SK-N-SH (cell line): ENCODE data around the gene SMIM24. TPM values are rescaled to one million over a fixed set of nuclear protein-coding genes. Genes with fewer than 3 reads are reported as not detected.

ENCODE experiments used
- CTCF ChIA-PET: fragments of 300-600, 350-600 bp; formaldehyde crosslinking; extraction: SDS; loops from one replicate; lab custom pipeline; 2021; lab: Yijun Ruan, JAX
- POLR2A ChIA-PET: fragments of 350-600 bp; sonication (Branson Sonifier 250); formaldehyde crosslinking; extraction: SDS; loops from one replicate; lab custom pipeline; 2020; ENCODE audit warnings: antibody characterized with exemption, inconsistent platforms; lab: Yijun Ruan, JAX
- DNase-seq: peaks from one replicate; pipeline ENCODE4 v3.0.0; 2012
- H2AFZ ChIP-seq: fragments of 200-600 bp; sonication (generic); 2 replicates; pipeline ENCODE4 v1.8.1; 2016; ENCODE audit warnings: antibody characterized with exemption, mild to moderate bottlenecking, low read depth
- H3F3A ChIP-seq: fragments of 200-600 bp; sonication (generic); replicated peaks from 2 replicates; pipeline ENCODE3; 2016; ENCODE audit warnings: antibody characterized with exemption, mild to moderate bottlenecking; ENCODE audit not compliant: insufficient read depth
- H3K27ac ChIP-seq, 2 experiments: fragments of 200-500 bp in 1 of 2; fragments of 200-600 bp in 1 of 2; sonication (Bioruptor generic) in 1 of 2; sonication (generic), shearing (Covaris generic) in 1 of 2; 2 replicates each; pipeline versions ENCODE4 v1.5.1 to v1.6.1; 2014 to 2016; ENCODE audit warnings: low read depth in 2 of 2, inconsistent platforms in 1 of 2, low read length in 1 of 2, mild to moderate bottlenecking in 1 of 2, mixed read lengths in 1 of 2
- H3K27me3 ChIP-seq: fragments of 200-600 bp; sonication (generic), shearing (Covaris generic); 2 replicates; pipeline ENCODE4 v1.6.1; 2016; ENCODE audit warnings: mixed run types; ENCODE audit not compliant: insufficient read depth
- H3K36me3 ChIP-seq, 2 experiments: fragments of 200-500 bp in 1 of 2; fragments of 200-600 bp in 1 of 2; sonication (Bioruptor generic) in 1 of 2; sonication (generic) in 1 of 2; replicated peaks in 1 of 2; 2 replicates each; pipeline versions ENCODE3 to v1.5.1; 2014 to 2016; ENCODE audit warnings: low read length in 1 of 2, mild to moderate bottlenecking in 1 of 2; ENCODE audit not compliant: insufficient read depth in 2 of 2, control insufficient read depth in 1 of 2
- H3K4me1 ChIP-seq, 2 experiments: fragments of 200-500 bp in 1 of 2; fragments of 200-600 bp in 1 of 2; sonication (Bioruptor generic) in 1 of 2; sonication (generic), shearing (Covaris generic) in 1 of 2; 2 replicates each; pipeline versions ENCODE4 v1.5.1 to v1.6.1; 2014 to 2016; ENCODE audit warnings: low read depth in 1 of 2, low read length in 1 of 2, mixed run types in 1 of 2; ENCODE audit not compliant: insufficient read depth in 2 of 2, control insufficient read depth in 1 of 2
- H3K4me2 ChIP-seq: fragments of 200-600 bp; sonication (generic), shearing (Covaris generic); 2 replicates; pipeline ENCODE4 v1.6.1; 2017; ENCODE audit warnings: mixed run types
- H3K4me3 ChIP-seq, 2 experiments: fragments of 200-500 bp in 1 of 2; fragments of 200-600 bp in 1 of 2; sonication (Bioruptor generic) in 1 of 2; sonication (generic), shearing (Covaris generic) in 1 of 2; 2 replicates each; pipeline versions ENCODE4 v1.5.1 to v1.8.1; 2014 to 2016; ENCODE audit warnings: low read depth in 2 of 2, inconsistent platforms in 1 of 2, low read length in 1 of 2, mild to moderate bottlenecking in 1 of 2, mixed read lengths in 1 of 2, moderate library complexity in 1 of 2
- H3K79me2 ChIP-seq: fragments of 200-600 bp; sonication (generic); 2 replicates; pipeline ENCODE4 v1.8.1; 2017; ENCODE audit warnings: mild to moderate bottlenecking; ENCODE audit not compliant: insufficient read depth
- H3K9ac ChIP-seq: fragments of 200-600 bp; sonication (generic); 2 replicates; pipeline ENCODE4 v1.6.1; 2017; ENCODE audit warnings: mixed run types
- H3K9me2 ChIP-seq: fragments of 200-600 bp; sonication (generic); 2 replicates; pipeline ENCODE4 v1.6.1; 2017; ENCODE audit warnings: mixed run types
- H3K9me3 ChIP-seq: fragments of 200-600 bp; sonication (generic); 2 replicates; pipeline ENCODE4 v1.6.1; 2017; ENCODE audit warnings: mixed run types, mild to moderate bottlenecking, moderate library complexity
- H4K20me1 ChIP-seq: fragments of 200-600 bp; sonication (generic); 2 replicates; pipeline ENCODE4 v1.6.1; 2017; ENCODE audit warnings: mild to moderate bottlenecking, mixed run types; ENCODE audit not compliant: insufficient read depth
- CHD2 ChIP-seq: fragments of 150-350 bp; IDR thresholded peaks from 2 replicates; pipeline ENCODE4 v1.6.1; 2018; ENCODE audit warnings: low read length; ENCODE audit not compliant: partially characterized antibody
- EP300 ChIP-seq, 2 experiments: IDR thresholded peaks; 2 replicates each; pipeline versions ENCODE4 v1.4.0 to v1.6.1; 2012; ENCODE audit warnings: borderline replicate concordance in 1 of 2, low read depth in 1 of 2, low read length in 1 of 2
- FOXJ3 ChIP-seq: sonication (generic); formaldehyde crosslinking; IDR thresholded peaks from 2 replicates; pipeline ENCODE4 v1.5.1; 2020; ENCODE audit warnings: mild to moderate bottlenecking, missing genetic modification reagents
- FOXM1 ChIP-seq: IDR thresholded peaks from 2 replicates; pipeline ENCODE4 v1.4.0; 2012; ENCODE audit warnings: low read depth, mild to moderate bottlenecking
- GABPA ChIP-seq: IDR thresholded peaks from 2 replicates; pipeline ENCODE4 v1.4.0; 2012; ENCODE audit warnings: low read depth, mild to moderate bottlenecking
- POLR2AphosphoS5 ChIP-seq: IDR thresholded peaks from 2 replicates; pipeline ENCODE4 v1.6.1; 2012; ENCODE audit warnings: low read depth, low read length
- RAD21 ChIP-seq: IDR thresholded peaks from 2 replicates; pipeline ENCODE4 v1.6.1; 2012; ENCODE audit warnings: mild to moderate bottlenecking, low read length
- REST ChIP-seq: IDR thresholded peaks from 2 replicates; pipeline ENCODE4 v1.6.1; 2012; ENCODE audit warnings: mild to moderate bottlenecking, low read depth, low read length, moderate library complexity
- RFX5 ChIP-seq: IDR thresholded peaks from 2 replicates; pipeline ENCODE4 v1.6.1; 2012; ENCODE audit warnings: mild to moderate bottlenecking, improper control_type of control experiment, low read length
- SIN3A ChIP-seq: IDR thresholded peaks from 2 replicates; pipeline ENCODE4 v1.6.1; 2012; ENCODE audit warnings: low read depth, mild to moderate bottlenecking, low read length, moderate library complexity, borderline replicate concordance
- SMC3 ChIP-seq: IDR thresholded peaks from 2 replicates; pipeline ENCODE4 v1.6.1; 2012; ENCODE audit warnings: low read depth, low read length, improper control_type of control experiment
- TAF1 ChIP-seq: IDR thresholded peaks from 2 replicates; pipeline ENCODE4 v1.6.1; 2012; ENCODE audit warnings: low read depth, mild to moderate bottlenecking, low read length, moderate library complexity, borderline replicate concordance
- YY1 ChIP-seq: IDR thresholded peaks from 2 replicates; pipeline ENCODE4 v1.4.0; 2012; ENCODE audit warnings: low read depth, mild to moderate bottlenecking
- ZBTB33 ChIP-seq: IDR thresholded peaks from 2 replicates; pipeline ENCODE4 v1.4.0; 2012; ENCODE audit warnings: low read depth, borderline replicate concordance
- WGBS: methylation state at CpG from one replicate; pipeline ENCODE4 v1.1.6; 2017; ENCODE audit warnings: low lambda C conversion rate; 5-methylcytosine and 5-hydroxymethylcytosine counted together
- polyA plus RNA-seq, 3 experiments: library from polyadenylated mRNA; depleted of rRNA; stranded (reverse); fragments of >200 nt; gene quantifications; 2 replicates each; pipeline ENCODE4 v1.2.3, GENCODE V29; 2012
- TF ChIP-seq, protein P1 (sequence below): IDR thresholded peaks from 2 replicates; pipeline ENCODE4 v1.4.0; 2012; ENCODE audit warnings: low read depth

The SMIM24 gene
- polyA plus RNA-seq, 1 of the 3 experiments (the other 2 are of a cell fraction): 0.12 TPM

GRCh38 chr19:3481241-3482090 is 1.1 kb upstream of the SMIM24 start:
- H2AFZ ChIP-seq: no peak overlapping the region
- 86% methylated on average over 29 of the region's 38 CpGs for WGBS
- no peaks in the 10 kb centered on the region; the same call in 1 of the 2 replicates for H3K27me3 ChIP-seq
- no peaks in the 10 kb centered on the region for H3K9me3 ChIP-seq
- no peaks in the 10 kb centered on the region for H3K9me2 ChIP-seq
- H3K79me2 ChIP-seq: no peaks in the 10 kb centered on the region
- no peak overlapping the region for H3K4me2 ChIP-seq
- ChIA-PET CTCF (interaction anchor here (1.3 to 8.7 kb wide), 3 partner anchors 10 to 176 kb away, joined by 6 to 92 read pairs (median 88); no protein-coding TSS in a partner anchor), POLR2A (no interaction called here)
- no peaks in the 10 kb centered on the region; a peak in 1 of 4 replicates for H3K4me1 ChIP-seq
- H3K27ac ChIP-seq: no peak overlapping the region
- TF ChIP-seq FOXJ3 (CRISPR knock-in tag) (no peak), SMC3 (no peak), RAD21 (no peak), YY1 (no peak), SIN3A (no peak), CHD2 (no peak), RFX5 (no peak), TAF1 (no peak), POLR2AphosphoS5 (no peak), ZBTB33 (no peak), EP300 (IDR thresholded peaks at IDR 0.05; ENCODE audit: borderline replicate concordance in 1 of 2, low read depth in 1 of 2, low read length in 1 of 2) (no peak), FOXM1 (no peak), GABPA (no peak), REST (no peak)
- TF ChIP-seq, protein P1, sequence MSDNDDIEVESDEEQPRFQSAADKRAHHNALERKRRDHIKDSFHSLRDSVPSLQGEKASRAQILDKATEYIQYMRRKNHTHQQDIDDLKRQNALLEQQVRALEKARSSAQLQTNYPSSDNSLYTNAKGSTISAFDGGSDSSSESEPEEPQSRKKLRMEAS: no peak
- no peaks in the 10 kb centered on the region for H3F3A ChIP-seq
- H3K4me3 ChIP-seq: no peak overlapping the region
- H3K9ac ChIP-seq: no peak overlapping the region
- no peaks in the 10 kb centered on the region for H3K36me3 ChIP-seq
- DNase-seq: no peak
- no peaks in the 10 kb centered on the region for H4K20me1 ChIP-seq
